Heart left ventricle (tissue), 16 donors: ENCODE results near the gene SMCO4. TPM values are rescaled to one million over a fixed set of nuclear protein-coding genes. Genes with fewer than 3 reads are reported as not detected.
A peak's percentile ranks its signal among the peaks of the same experiment; 100 is the strongest.
"Not testable (repeated sequence)": the region's sequence is repeated elsewhere in the genome, so short reads cannot be mapped to it uniquely, and the experiment has no call there.

Experiments used
- ATAC-seq, 4 donors: fragments of 200-7000 bp; cut with Tn5 transposase; one replicate each; pipeline ENCODE4 v1.9.1; 2020 to 2022; ENCODE audit warnings: moderate library complexity in 4 of 4, mild to moderate bottlenecking in 3 of 4, moderate number of reproducible peaks in 1 of 4
- DNase-seq, 5 donors: peaks; one replicate each; pipeline ENCODE4 v3.0.0-alpha.2; 2020
- H3K27ac ChIP-seq, 12 donors: fragments of 200-600 bp; sonication (generic) in 4 of 12; one replicate each; pipeline versions ENCODE4 v1.5.0 to v1.8.0; 2016 to 2022; ENCODE audit warnings: mild to moderate bottlenecking in 2 of 12
- H3K27me3 ChIP-seq, 9 donors: fragments of 200-600 bp; sonication (generic) in 2 of 9; one replicate each; pipeline versions ENCODE4 v1.5.1 to v1.8.0; 2016 to 2022; ENCODE audit warnings: mild to moderate bottlenecking in 3 of 9
- H3K36me3 ChIP-seq, 9 donors: fragments of 200-600 bp; sonication (generic) in 2 of 9; one replicate each; pipeline versions ENCODE4 v1.5.0 to v1.8.0; 2018 to 2022; ENCODE audit warnings: mild to moderate bottlenecking in 2 of 9
- H3K4me1 ChIP-seq, 12 donors: fragments of 200-600 bp; sonication (generic) in 4 of 12; one replicate each; pipeline versions ENCODE4 v1.5.0 to v1.8.0; 2016 to 2022; ENCODE audit warnings: mild to moderate bottlenecking in 3 of 12
- H3K4me3 ChIP-seq, 12 donors: fragments of 200-600 bp; sonication (generic) in 4 of 12; one replicate each; pipeline versions ENCODE4 v1.5.0 to v1.8.0; 2017 to 2022; ENCODE audit warnings: mild to moderate bottlenecking in 9 of 12, moderate library complexity in 4 of 12
- H3K9me3 ChIP-seq, 12 donors: fragments of 200-600 bp; sonication (generic) in 4 of 12; one replicate each; pipeline versions ENCODE4 v1.5.0 to v1.8.0; 2016 to 2022; ENCODE audit warnings: mild to moderate bottlenecking in 1 of 12
- POLR2A ChIP-seq, 2 donors: fragments of 450-650 bp; IDR thresholded peaks; one replicate each; pipeline ENCODE4 v1.6.1; 2017; ENCODE audit warnings: antibody characterized with exemption in 2 of 2, mild to moderate bottlenecking in 2 of 2, moderate library complexity in 2 of 2
- WGBS, 4 donors: extraction: QIAGEN DNeasy Blood & Tissue Kit in 2 of 4; methylation state at CpG; one replicate each; pipeline versions ENCODE4 v1.1.5 to v1.1.7; 2013 to 2018; 5-methylcytosine and 5-hydroxymethylcytosine counted together
- intact Hi-C, 10 donors: fragments of 100-400 bp; cut with DNase I; formaldehyde crosslinking; loops; one replicate each; pipeline versions ENCODE4 v1.11.1 to v1.14.2; 2022
- polyA plus RNA-seq, 2 donors: library from polyadenylated mRNA; stranded (reverse); fragments of 200-250 nt; gene quantifications; one replicate each; pipeline ENCODE4 v1.2.3, GENCODE V29; 2013
- total RNA-seq, 9 donors: library from RNA; depleted of rRNA in 2 of 9; stranded (reverse); fragments of >200 nt in 2 of 9; fragmentation: NEBNext Ultra II Directional in 3 of 9; extraction: Animal tissue kit (Norgen Biotek cat#: 25700) in 3 of 9; gene quantifications; one replicate each; pipeline versions ENCODE4 v1.1.0 to v1.2.4, GENCODE V29; 2016 to 2023
- TF ChIP-seq, protein P1 (sequence below), 12 donors: fragments of 200-600 bp; sonication (generic) in 4 of 12; IDR thresholded peaks; one replicate each; pipeline versions ENCODE4 v1.5.0 to v1.8.0; 2018 to 2022; ENCODE audit warnings: antibody characterized with exemption in 12 of 12, mild to moderate bottlenecking in 5 of 12
- donor health status: ischemic (EF 13 %, LVEDD 7.1; RV severe dilation, severe dysfunction).
- donor health status: healthy with polysubstance abuse.
- donor health status: DM: no; HTN: yes; CAD: no.
- donor health status: DM: no; HTN: no; CAD: no.
- donor health status: ischemic (EF 25% LVEDD 6.9; RV normal size, moderate dysfunction).
- donor health status: ischemic (EF 25% LVEDD 5.7; RV mildly dilated, moderate dysfunction).
- donor health status: healthy.
- donor health status: DM: yes; HTN: yes; CAD: no.
- donor health status: ischemic (EF 35%, LVEDD 5.7; RV mildly dilated, moderate dysfunction).
- donor health status: nonischemic (EF 11% LVEDD 7.7; RV severe dilation, severe dysfunction).
- donor health status: DM: yes; HTN: yes; CAD: no.
- donor health status: PGD.
- donor health status: ischemic (EF 29% LVEDD 5.4; RV normal size, mild dysfunction).
- donor health status: nonischemic (EF 23%, LVEDD 6.1; RV moderate dilation, normal function).

Gene SMCO4
- total and polyA plus RNA-seq, 11 donors, result 28.5 to 81.4 (median 52.5) TPM

DNA sequence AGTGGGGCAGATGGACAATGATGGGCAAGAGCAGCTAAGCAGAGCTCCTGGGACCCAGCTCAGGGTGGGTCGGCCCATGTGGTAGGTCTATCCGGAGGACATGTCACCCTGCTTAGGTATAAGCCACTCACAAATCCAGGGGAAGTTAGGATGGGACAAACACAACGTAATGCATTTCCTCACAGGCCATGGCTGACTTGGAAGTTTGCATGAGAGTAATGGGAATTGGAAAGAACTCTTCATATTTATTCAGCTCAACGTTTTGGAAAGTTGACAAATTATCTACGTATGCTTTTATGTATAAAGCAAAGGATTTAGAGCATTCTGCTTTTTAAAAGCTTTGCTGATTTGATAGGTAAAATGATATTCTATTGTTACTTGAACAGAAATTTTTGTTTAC is 74.9 kb downstream of the SMCO4 start:
- Histone ChIP-seq H3K4me3 (no peak overlapping the region), H3K4me1 (no peaks in the 10 kb centered on the region), H3K9me3 (no peaks in the 10 kb centered on the region), H3K27ac (no peak overlapping the region), H3K27me3 (no peaks in the 10 kb centered on the region), H3K36me3 (no peaks in the 10 kb centered on the region)
- DNase-seq, result no peak
- no peak for ATAC-seq
- WGBS, 4 donors, result 70 to 84% (median 72%) methylated on average over 5 of the region's 5 CpGs
- intact Hi-C loops, result no loop called here
- no peak for TF ChIP-seq POLR2A (IDR thresholded peaks at IDR 0.05)
- TF ChIP-seq, protein P1, sequence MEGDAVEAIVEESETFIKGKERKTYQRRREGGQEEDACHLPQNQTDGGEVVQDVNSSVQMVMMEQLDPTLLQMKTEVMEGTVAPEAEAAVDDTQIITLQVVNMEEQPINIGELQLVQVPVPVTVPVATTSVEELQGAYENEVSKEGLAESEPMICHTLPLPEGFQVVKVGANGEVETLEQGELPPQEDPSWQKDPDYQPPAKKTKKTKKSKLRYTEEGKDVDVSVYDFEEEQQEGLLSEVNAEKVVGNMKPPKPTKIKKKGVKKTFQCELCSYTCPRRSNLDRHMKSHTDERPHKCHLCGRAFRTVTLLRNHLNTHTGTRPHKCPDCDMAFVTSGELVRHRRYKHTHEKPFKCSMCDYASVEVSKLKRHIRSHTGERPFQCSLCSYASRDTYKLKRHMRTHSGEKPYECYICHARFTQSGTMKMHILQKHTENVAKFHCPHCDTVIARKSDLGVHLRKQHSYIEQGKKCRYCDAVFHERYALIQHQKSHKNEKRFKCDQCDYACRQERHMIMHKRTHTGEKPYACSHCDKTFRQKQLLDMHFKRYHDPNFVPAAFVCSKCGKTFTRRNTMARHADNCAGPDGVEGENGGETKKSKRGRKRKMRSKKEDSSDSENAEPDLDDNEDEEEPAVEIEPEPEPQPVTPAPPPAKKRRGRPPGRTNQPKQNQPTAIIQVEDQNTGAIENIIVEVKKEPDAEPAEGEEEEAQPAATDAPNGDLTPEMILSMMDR (IDR thresholded peaks at IDR 0.05), result no peak

DNA sequence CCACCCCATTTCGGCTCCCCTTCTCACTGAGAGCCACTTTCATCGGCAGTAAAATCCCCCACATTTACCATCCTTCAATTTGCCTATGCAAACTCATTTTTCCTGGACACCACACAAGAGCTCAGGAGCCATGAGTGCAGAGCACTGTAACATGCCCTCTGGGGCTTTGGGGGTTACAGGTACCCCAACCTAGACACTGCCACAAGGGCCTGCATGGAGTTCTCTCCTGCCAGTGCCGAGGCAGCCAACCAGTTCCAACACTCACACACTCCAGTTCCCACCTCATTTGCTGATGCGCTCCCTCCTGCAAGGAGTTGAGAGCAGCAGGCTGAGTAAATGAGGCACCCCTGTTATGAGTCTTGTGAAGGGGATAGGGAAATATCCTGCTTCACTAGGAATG is 76.1 kb downstream of the SMCO4 start:
- no peaks in the 10 kb centered on the region for H3K27me3 ChIP-seq
- ATAC-seq (peak in 1 of 4 donors; percentile 38), DNase-seq (no peak)

DNA sequence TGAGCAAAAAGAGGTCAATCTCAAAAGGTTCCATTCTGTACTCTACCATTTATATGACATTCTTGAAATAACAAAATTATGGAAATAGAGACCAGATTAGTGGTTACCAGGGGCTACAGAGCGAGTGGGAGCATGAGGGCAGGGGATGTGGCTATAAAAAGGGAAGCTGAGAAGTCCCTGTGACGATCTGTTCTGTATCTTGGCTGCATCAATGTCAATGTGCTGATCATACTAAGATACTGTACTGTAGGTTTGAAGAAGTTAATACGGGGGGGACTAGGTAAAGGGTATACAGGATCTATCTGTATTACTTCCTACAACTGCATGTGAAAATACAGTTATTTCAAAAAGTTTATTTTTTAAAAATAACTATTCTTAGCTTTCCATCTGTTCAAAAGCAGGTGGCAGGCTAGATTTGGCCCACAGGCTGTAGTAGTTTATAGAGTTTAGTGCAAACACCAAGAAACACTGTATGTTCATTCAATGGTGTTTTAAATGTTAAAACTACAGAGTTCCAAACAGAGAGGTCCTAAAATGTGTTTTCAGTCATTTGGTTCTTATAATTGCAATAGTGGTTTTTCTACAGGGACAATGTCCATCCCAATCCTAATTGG is 78.2 kb downstream of the SMCO4 start:
- ATAC-seq, result no peak

More for the DNA sequence above, 76.1 kb downstream of the SMCO4 start:
- H3K9me3 ChIP-seq, result peaks cover 0 to 3% (median 0%) of the 10 kb centered on the region in 12 donors
- 91 to 96% (median 94%) methylated on average over 4 of the region's 4 CpGs for WGBS, 4 donors
- H3K4me3 ChIP-seq, result no peak overlapping the region
- no peaks in the 10 kb centered on the region for H3K36me3 ChIP-seq
- intact Hi-C loops, result no loop called here
- H3K4me1 ChIP-seq, result no peaks in the 10 kb centered on the region
- no peak overlapping the region for H3K27ac ChIP-seq
- TF ChIP-seq, protein P1 (IDR thresholded peaks at IDR 0.05), result no peak
- TF ChIP-seq POLR2A (IDR thresholded peaks at IDR 0.05), result no peak

DNA sequence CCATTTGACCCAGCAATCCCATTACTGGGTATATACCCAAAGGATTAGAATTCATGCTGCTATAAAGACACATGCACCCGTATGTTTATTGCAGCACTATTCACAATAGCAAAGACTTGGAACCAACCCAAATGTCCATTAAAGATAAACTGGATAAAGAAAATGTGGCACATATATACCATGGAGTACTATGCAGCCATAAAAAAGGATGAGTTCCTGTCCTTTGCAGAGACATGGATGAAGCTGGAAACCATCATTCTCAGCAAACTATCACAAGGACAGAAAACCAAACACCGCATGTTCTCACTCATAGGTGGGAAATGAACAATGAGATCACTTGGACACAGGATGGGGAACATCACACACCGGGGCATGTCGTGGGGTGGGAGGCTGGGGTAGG is 79.5 kb downstream of the SMCO4 start:
- intact Hi-C loops, H3K4me3 ChIP-seq: not testable (repeated sequence)

More for the DNA sequence above, 78.2 kb downstream of the SMCO4 start:
- Histone ChIP-seq H3K4me3 (no peak overlapping the region), H3K36me3 (no peaks in the 10 kb centered on the region), H3K4me1 (no peaks in the 10 kb centered on the region), H3K27me3 (no peaks in the 10 kb centered on the region), H3K9me3 (peaks cover 0 to 3% (median 0%) of the 10 kb centered on the region in 12 donors), H3K27ac (no peak overlapping the region)
- WGBS, 4 donors, result 58 to 64% (median 60%) methylated on average over 3 of the region's 3 CpGs
- DNase-seq, result no peak
- intact Hi-C loops, result no loop called here
- no peak for TF ChIP-seq POLR2A (IDR thresholded peaks at IDR 0.05)
- TF ChIP-seq, protein P1 (IDR thresholded peaks at IDR 0.05), result no peak

DNA sequence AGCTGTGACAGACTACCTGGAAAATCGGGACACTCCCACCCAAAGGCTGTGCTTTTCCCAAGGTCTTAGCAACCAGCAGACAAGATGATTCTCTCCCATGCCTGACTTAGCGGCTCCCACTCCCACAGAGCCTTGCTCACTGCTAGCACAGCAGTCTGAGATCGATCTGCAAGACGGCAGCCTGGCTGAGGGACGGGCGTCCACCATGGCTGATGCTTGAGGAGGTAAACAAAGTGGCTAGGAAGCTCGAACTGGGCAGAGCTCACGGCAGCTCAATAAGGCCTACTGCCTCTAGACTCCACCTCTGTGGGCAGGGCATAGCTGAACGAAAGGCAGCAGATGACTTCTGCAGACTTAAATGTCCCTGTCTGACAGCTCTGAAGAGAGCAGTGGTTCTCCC is 84.9 kb downstream of the SMCO4 start:
- Histone ChIP-seq H3K4me1 (no peaks in the 10 kb centered on the region), H3K27ac (no peak overlapping the region), H3K4me3 (no peak overlapping the region), H3K27me3 (no peaks in the 10 kb centered on the region), H3K36me3 (no peaks in the 10 kb centered on the region), H3K9me3 (peaks cover 0 to 3% (median 0%) of the 10 kb centered on the region in 12 donors)
- ATAC-seq, result no peak
- TF ChIP-seq, protein P1 (IDR thresholded peaks at IDR 0.05), result no peak
- TF ChIP-seq POLR2A (IDR thresholded peaks at IDR 0.05), result no peak
- intact Hi-C loops, result no loop called here
- no peak for DNase-seq
- 87 to 90% (median 88%) methylated on average over 8 to 9 of the region's 9 CpGs for WGBS, 4 donors

More for the DNA sequence above, 79.5 kb downstream of the SMCO4 start:
- H3K4me1 ChIP-seq, H3K27ac ChIP-seq, ATAC-seq, DNase-seq, H3K9me3 ChIP-seq, H3K27me3 ChIP-seq, H3K36me3 ChIP-seq: not testable (repeated sequence)
- WGBS, 4 donors, result 92 to 97% (median 95%) methylated on average over 4 of the region's 4 CpGs
